GM23338 (cell line): ENCODE results near the gene NCAPD3. TPM values are rescaled to one million over a fixed set of nuclear protein-coding genes. Genes with fewer than 3 reads are reported as not detected.

Experiments used
- ATAC-seq: fragments of 200-7000 bp; cut with Tn5 transposase; 3 replicates; pipeline ENCODE4 v1.9.1; 2020
- DNase-seq: peaks from one replicate; pipeline ENCODE4 v3.0.0-alpha.2; 2015; ENCODE audit warnings: low spot score
- H2AFZ ChIP-seq: fragments of 200-600 bp; sonication (generic); 2 replicates; pipeline ENCODE4 v1.8.0; 2016; ENCODE audit warnings: antibody characterized with exemption, mild to moderate bottlenecking, moderate library complexity
- H3F3A ChIP-seq: fragments of 200-600 bp; sonication (generic); replicated peaks from 2 replicates; pipeline ENCODE4 v1.8.0; 2017; ENCODE audit warnings: antibody characterized with exemption, mixed run types, low read depth
- H3K27ac ChIP-seq: fragments of 200-600 bp; sonication (generic); 2 replicates; pipeline ENCODE4 v1.6.1; 2016; ENCODE audit warnings: low read depth
- H3K27me3 ChIP-seq: fragments of 200-600 bp; sonication (generic); 2 replicates; pipeline ENCODE4 v1.8.0; 2016; ENCODE audit warnings: mild to moderate bottlenecking, mixed run types, moderate library complexity; ENCODE audit not compliant: insufficient read depth
- H3K36me3 ChIP-seq: fragments of 200-600 bp; sonication (generic); 2 replicates; pipeline ENCODE4 v1.8.0; 2016; ENCODE audit warnings: mild to moderate bottlenecking; ENCODE audit not compliant: insufficient read depth
- H3K4me1 ChIP-seq: fragments of 200-600 bp; sonication (generic); 2 replicates; pipeline ENCODE4 v1.8.0; 2016; ENCODE audit warnings: mild to moderate bottlenecking, moderate library complexity; ENCODE audit not compliant: insufficient read depth
- H3K4me2 ChIP-seq: fragments of 200-600 bp; sonication (generic); 2 replicates; pipeline ENCODE4 v1.7.1; 2017; ENCODE audit warnings: mixed run types
- H3K4me3 ChIP-seq: fragments of 200-600 bp; sonication (generic); 2 replicates; pipeline ENCODE4 v1.6.1; 2016; ENCODE audit warnings: mixed run types
- H3K79me2 ChIP-seq: fragments of 200-600 bp; sonication (generic); replicated peaks from 2 replicates; pipeline ENCODE4 v1.8.0; 2017; ENCODE audit warnings: mild to moderate bottlenecking; ENCODE audit not compliant: insufficient read depth
- H3K9me2 ChIP-seq: fragments of 200-600 bp; sonication (generic); 2 replicates; pipeline ENCODE4 v1.8.0; 2017; ENCODE audit not compliant: insufficient read depth
- H4K20me1 ChIP-seq: fragments of 200-600 bp; sonication (generic); replicated peaks from 2 replicates; pipeline ENCODE4 v1.8.0; 2017; ENCODE audit warnings: mild to moderate bottlenecking; ENCODE audit not compliant: insufficient read depth
- H3K27ac Mint-ChIP-seq: 2 replicates; pipeline ENCODE4 v1.8.0; 2020; ENCODE audit warnings: inconsistent platforms, mild to moderate bottlenecking, moderate library complexity, mixed read lengths
- H3K27me3 Mint-ChIP-seq: 3 replicates; pipeline ENCODE4 v1.8.0; 2022; ENCODE audit warnings: low read depth, mild to moderate bottlenecking, moderate library complexity, mixed read lengths, inconsistent platforms; ENCODE audit not compliant: insufficient read depth, poor library complexity
- H3K36me3 Mint-ChIP-seq: 3 replicates; pipeline ENCODE4 v1.8.0; 2021; ENCODE audit warnings: low read depth, mild to moderate bottlenecking, inconsistent platforms, moderate library complexity, mixed read lengths
- H3K4me1 Mint-ChIP-seq: 3 replicates; pipeline ENCODE4 v1.8.0; 2020; ENCODE audit warnings: mild to moderate bottlenecking, inconsistent platforms, mixed read lengths
- H3K4me3 Mint-ChIP-seq: 3 replicates; pipeline ENCODE4 v1.8.0; 2021; ENCODE audit warnings: moderate library complexity, mild to moderate bottlenecking, inconsistent platforms, mixed read lengths
- H3K9me3 Mint-ChIP-seq: 3 replicates; pipeline ENCODE4 v1.8.0; 2020; ENCODE audit warnings: moderate library complexity, mild to moderate bottlenecking, inconsistent platforms, mixed read lengths
- CREB1 ChIP-seq: fragments of 250-450 bp; sonication (Bioruptor Pico); IDR thresholded peaks from 2 replicates; pipeline ENCODE4 v1.5.0; 2020; ENCODE audit warnings: low read depth, mild to moderate bottlenecking, moderate library complexity
- CTCF ChIP-seq, 2 experiments: fragments of 200-600 bp in 1 of 2; sonication (generic) in 1 of 2; conservative IDR thresholded peaks; 2 replicates each; pipeline versions ENCODE4 v1.5.1 to v1.6.1; 2016 to 2017; ENCODE audit warnings: antibody characterized with exemption in 2 of 2, low read depth in 2 of 2, mild to moderate bottlenecking in 2 of 2, moderate library complexity in 1 of 2
- ETS1 ChIP-seq: IDR thresholded peaks from 2 replicates; pipeline ENCODE4 v1.6.1; 2016; ENCODE audit warnings: antibody characterized with exemption
- EZH2 ChIP-seq: fragments of 200-600 bp; sonication (generic); IDR thresholded peaks from one replicate; pipeline ENCODE4 v1.8.0; 2017; ENCODE audit warnings: antibody characterized with exemption, mild to moderate bottlenecking, low read depth; ENCODE audit not compliant: unreplicated experiment
- EZH2phosphoT487 ChIP-seq: fragments of 200-600 bp; sonication (generic); IDR thresholded peaks from one replicate; pipeline ENCODE4 v1.8.1; 2018; ENCODE audit warnings: antibody characterized with exemption; ENCODE audit not compliant: unreplicated experiment
- JUNB ChIP-seq: IDR thresholded peaks from one replicate; pipeline ENCODE4 v1.6.1; 2016; ENCODE audit warnings: antibody characterized with exemption; ENCODE audit not compliant: unreplicated experiment
- NANOG ChIP-seq: IDR thresholded peaks from 2 replicates; pipeline ENCODE4 v1.6.1; 2016; ENCODE audit warnings: antibody characterized with exemption, borderline replicate concordance
- POLR2AphosphoS5 ChIP-seq: IDR thresholded peaks from 2 replicates; pipeline ENCODE4 v1.6.1; 2016; ENCODE audit warnings: antibody characterized with exemption, low read depth
- REST ChIP-seq: IDR thresholded peaks from one replicate; pipeline ENCODE4 v1.6.1; 2018; ENCODE audit warnings: antibody characterized with exemption; ENCODE audit not compliant: unreplicated experiment
- polyA plus RNA-seq: library from polyadenylated mRNA; unstranded; fragments of >200 nt; fragmentation: Nextera tagmentation; extraction: Ambion mirVana; gene quantifications from 2 replicates; pipeline ENCODE4 v1.2.1, GENCODE V29; 2016
- total RNA-seq: library from RNA; depleted of rRNA; stranded (reverse); fragments of >200 nt; shearing (Covaris generic); gene quantifications from 2 replicates; pipeline ENCODE4 v1.2.3, GENCODE V29; 2014

NCAPD3 gene
- total and polyA plus RNA-seq, 2 experiments from 2014 or later = 37.1 to 49.8 TPM

GRCh38 chr11:134171951-134172350, 51.8 kb downstream of the NCAPD3 start (continued):
- no peak for TF ChIP-seq REST
- TF ChIP-seq NANOG = no peak
- TF ChIP-seq CTCF (conservative IDR thresholded peaks at IDR 0.05; ENCODE audit: low read depth in 2 of 2) = no peak

- no peaks in the 10 kb centered on the region for H3K4me1 Mint-ChIP-seq
These were observed 52.9 kb downstream of the NCAPD3 start for GRCh38 chr11:134170919-134171281.

More at GRCh38 chr11:134170919-134171281, 52.9 kb downstream of the NCAPD3 start:
- H3K36me3 Mint-ChIP-seq = peaks cover 100% of the 10 kb centered on the region
- no peak overlapping the region for H3K27ac Mint-ChIP-seq
- H3K9me2 ChIP-seq = no peaks in the 10 kb centered on the region; the same call in 1 of the 2 replicates
- no peaks in the 10 kb centered on the region; the same call in 1 of the 2 replicates for H3K27me3 ChIP-seq
- no peak for DNase-seq
- H4K20me1 ChIP-seq = no peaks in the 10 kb centered on the region
- peaks cover 79% of the 10 kb centered on the region for H3K36me3 ChIP-seq
- no peak overlapping the region for H3K4me2 ChIP-seq
- H3K79me2 ChIP-seq = no peaks in the 10 kb centered on the region
- no peak overlapping the region for H3K4me3 ChIP-seq
- TF ChIP-seq EZH2 = no peak
- no peak for TF ChIP-seq EZH2phosphoT487
- no peak for TF ChIP-seq NANOG
- no peak for TF ChIP-seq JUNB
- no peak for TF ChIP-seq REST
- no peak for TF ChIP-seq POLR2AphosphoS5
- no peak for TF ChIP-seq CTCF (conservative IDR thresholded peaks at IDR 0.05; ENCODE audit: low read depth in 2 of 2)
- no peak for TF ChIP-seq CREB1 (CRISPR knock-in tag)
- TF ChIP-seq ETS1 = no peak
- no peak overlapping the region for H3K27ac ChIP-seq
- ATAC-seq = no peak
- H3K9me3 Mint-ChIP-seq = peaks cover 78% of the 10 kb centered on the region
- H2AFZ ChIP-seq = no peak overlapping the region
- peaks cover 28% of the 10 kb centered on the region for H3F3A ChIP-seq
- no peak overlapping the region for H3K4me3 Mint-ChIP-seq
- peaks cover 42% of the 10 kb centered on the region for H3K27me3 Mint-ChIP-seq
- H3K4me1 ChIP-seq = no peaks in the 10 kb centered on the region
